ENCODE results near the gene DPP8.

The DPP8 gene

GRCh38 chr15:65450556-65450955 lies 66.9 kb downstream of the DPP8 start:
- ChIA-PET CTCF (no interaction called here), POLR2A (no interaction called here)
- no peak for DNase-seq (ENCODE audit: extremely low spot score)
- TF ChIP-seq, protein P1, sequence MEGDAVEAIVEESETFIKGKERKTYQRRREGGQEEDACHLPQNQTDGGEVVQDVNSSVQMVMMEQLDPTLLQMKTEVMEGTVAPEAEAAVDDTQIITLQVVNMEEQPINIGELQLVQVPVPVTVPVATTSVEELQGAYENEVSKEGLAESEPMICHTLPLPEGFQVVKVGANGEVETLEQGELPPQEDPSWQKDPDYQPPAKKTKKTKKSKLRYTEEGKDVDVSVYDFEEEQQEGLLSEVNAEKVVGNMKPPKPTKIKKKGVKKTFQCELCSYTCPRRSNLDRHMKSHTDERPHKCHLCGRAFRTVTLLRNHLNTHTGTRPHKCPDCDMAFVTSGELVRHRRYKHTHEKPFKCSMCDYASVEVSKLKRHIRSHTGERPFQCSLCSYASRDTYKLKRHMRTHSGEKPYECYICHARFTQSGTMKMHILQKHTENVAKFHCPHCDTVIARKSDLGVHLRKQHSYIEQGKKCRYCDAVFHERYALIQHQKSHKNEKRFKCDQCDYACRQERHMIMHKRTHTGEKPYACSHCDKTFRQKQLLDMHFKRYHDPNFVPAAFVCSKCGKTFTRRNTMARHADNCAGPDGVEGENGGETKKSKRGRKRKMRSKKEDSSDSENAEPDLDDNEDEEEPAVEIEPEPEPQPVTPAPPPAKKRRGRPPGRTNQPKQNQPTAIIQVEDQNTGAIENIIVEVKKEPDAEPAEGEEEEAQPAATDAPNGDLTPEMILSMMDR (IDR thresholded peaks at IDR 0.05; ENCODE audit: control extremely low read depth, extremely low read depth, low read depth, missing control alignments), result no peak

GRCh38 chr15:65447145-65447544 lies 70.3 kb downstream of the DPP8 start:
- CTCF ChIA-PET, result interaction anchor here (1.0 kb wide), 1 partner anchor 9 kb away, joined by 3 read pairs; no protein-coding TSS in a partner anchor
- POLR2A ChIA-PET, result no interaction called here
- TF ChIP-seq, protein P1 (IDR thresholded peaks at IDR 0.05; ENCODE audit: control extremely low read depth, extremely low read depth, low read depth, missing control alignments), result no peak
- no peak for DNase-seq (ENCODE audit: extremely low spot score)

- ChIA-PET POLR2A (no interaction called here), CTCF (interaction anchor here (0.9 to 2.2 kb wide), 4 partner anchors 13 to 32 kb away, joined by 3 to 7 read pairs (median 4); no protein-coding TSS in a partner anchor)
- DNase-seq (ENCODE audit: extremely low spot score), result no peak
- TF ChIP-seq, protein P1 (IDR thresholded peaks at IDR 0.05; ENCODE audit: control extremely low read depth, extremely low read depth, low read depth, missing control alignments), result no peak
Observed at GRCh38 chr15:65434201-65434600, 83.3 kb downstream of the DPP8 start.

DNA sequence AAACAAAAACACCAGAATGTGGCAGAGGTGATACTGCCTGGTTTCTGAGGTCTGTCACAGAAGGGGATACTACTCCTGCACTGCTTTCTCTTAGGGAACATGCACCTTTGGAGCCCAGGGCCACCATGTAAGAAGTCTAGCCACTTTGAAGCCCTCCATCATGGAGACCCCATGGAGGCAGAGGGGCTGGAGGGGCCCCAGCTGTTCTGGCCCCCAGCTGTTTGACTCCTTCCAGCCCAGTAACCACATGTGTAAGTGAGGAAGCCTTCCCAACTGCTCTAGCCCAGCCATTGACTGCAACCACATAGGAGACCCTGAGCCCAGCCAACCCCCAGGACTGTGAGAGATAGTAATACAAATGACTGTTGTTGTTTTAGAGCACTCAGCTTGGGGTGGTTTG lies 85.8 kb downstream of the DPP8 start:
- CTCF ChIA-PET, result no interaction called here
- POLR2A ChIA-PET, result no interaction called here
- DNase-seq (ENCODE audit: extremely low spot score), result no peak
- TF ChIP-seq, protein P1 (IDR thresholded peaks at IDR 0.05; ENCODE audit: control extremely low read depth, extremely low read depth, low read depth, missing control alignments), result no peak

DNA sequence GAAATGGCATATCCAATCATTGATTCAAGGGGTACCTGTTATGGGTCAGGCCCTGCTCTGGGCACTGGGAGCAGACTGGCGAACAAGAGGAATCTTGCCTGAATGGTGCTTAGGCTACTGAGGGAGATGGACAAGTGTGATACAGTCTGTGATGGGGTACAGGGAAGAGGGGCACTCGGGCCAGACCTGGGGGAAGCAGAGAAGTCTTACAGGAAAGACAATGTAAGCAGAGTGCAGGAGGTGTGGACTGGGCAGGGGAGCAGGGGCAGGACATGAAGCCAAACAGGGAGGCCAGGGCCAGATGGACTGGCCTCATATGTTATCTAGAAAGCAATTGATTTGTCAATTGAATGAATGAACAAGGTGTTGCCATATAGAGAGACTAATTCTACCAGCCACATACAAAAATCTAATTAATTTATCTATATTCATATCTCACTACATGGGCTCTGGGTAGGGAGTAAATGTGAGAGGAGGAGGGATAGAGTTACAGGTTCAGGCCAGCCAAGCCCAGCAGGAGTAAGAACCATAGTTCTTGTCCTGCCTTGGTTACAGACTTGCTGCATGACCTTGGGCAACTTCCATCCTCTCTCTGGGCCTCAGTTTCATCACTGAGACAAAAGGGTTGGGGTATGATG lies 91.2 kb downstream of the DPP8 start:
- TF ChIP-seq, protein P1 (IDR thresholded peaks at IDR 0.05; ENCODE audit: control extremely low read depth, extremely low read depth, low read depth, missing control alignments), result no peak
- DNase-seq (ENCODE audit: extremely low spot score), result no peak
- ChIA-PET CTCF (interaction anchor here (0.8 kb wide), 1 partner anchor 12 kb away, joined by 3 read pairs; no protein-coding TSS in a partner anchor), POLR2A (no interaction called here)

DNA sequence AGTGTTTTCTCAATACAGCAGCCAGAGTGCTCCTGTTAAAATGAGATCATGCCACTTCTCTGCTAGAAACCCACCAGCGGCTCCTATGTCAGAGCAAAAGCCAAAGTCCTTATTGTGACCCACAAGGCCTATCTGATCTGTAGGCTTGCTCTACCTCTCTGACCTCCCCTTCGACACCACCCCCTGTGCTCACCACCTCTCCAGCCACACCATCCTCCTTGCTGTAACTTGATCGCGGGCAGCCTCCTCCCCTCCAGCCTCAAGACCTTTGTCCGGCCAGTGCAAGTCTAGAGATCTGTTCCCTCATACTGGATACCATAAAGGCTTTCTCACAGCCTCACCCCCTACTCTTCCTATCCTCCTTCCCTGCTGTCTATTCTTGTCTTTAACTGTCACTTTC lies 92.8 kb downstream of the DPP8 start:
- CTCF ChIA-PET, result no interaction called here
- TF ChIP-seq, protein P1 (IDR thresholded peaks at IDR 0.05; ENCODE audit: control extremely low read depth, extremely low read depth, low read depth, missing control alignments), result no peak
- POLR2A ChIA-PET, result no interaction called here
- DNase-seq (ENCODE audit: extremely low spot score), result no peak

Measured in GM10248 (cell line).